GM12878 (cell line): ENCODE results near the gene GOLGA8B.
"Not testable (repeated sequence)": the region's sequence is repeated elsewhere in the genome, so short reads cannot be mapped to it uniquely, and the experiment has no call there.

Experiments
- IKZF1 ChIP-seq: fragments of 450-650 bp; conservative IDR thresholded peaks from 2 replicates; pipeline ENCODE4 v1.6.1; 2017; ENCODE audit warnings: antibody characterized with exemption, mild to moderate bottlenecking
- POLR2AphosphoS2 ChIP-seq: IDR thresholded peaks from 2 replicates; pipeline ENCODE4 v1.6.1; 2011; ENCODE audit warnings: low read depth, mild to moderate bottlenecking, low read length, improper control_type of control experiment, moderate library complexity
- TF ChIP-seq, protein P1 (sequence below): IDR thresholded peaks from 2 replicates; pipeline ENCODE4 v1.6.1; 2012; ENCODE audit warnings: low read depth, low read length, improper control_type of control experiment
- TF ChIP-seq, protein P2 (sequence below): IDR thresholded peaks from 2 replicates; pipeline ENCODE4 v1.6.1; 2011; ENCODE audit warnings: borderline replicate concordance, low read depth, mild to moderate bottlenecking, moderate library complexity, mixed read lengths, low read length; ENCODE audit not compliant: insufficient read depth; ENCODE audit errors: extremely low read length
- TF ChIP-seq, protein P3 (sequence below): fragments of 150-350 bp; IDR thresholded peaks from 2 replicates; pipeline ENCODE4 v1.6.1; 2016; ENCODE audit warnings: low read depth, low read length

DNA sequence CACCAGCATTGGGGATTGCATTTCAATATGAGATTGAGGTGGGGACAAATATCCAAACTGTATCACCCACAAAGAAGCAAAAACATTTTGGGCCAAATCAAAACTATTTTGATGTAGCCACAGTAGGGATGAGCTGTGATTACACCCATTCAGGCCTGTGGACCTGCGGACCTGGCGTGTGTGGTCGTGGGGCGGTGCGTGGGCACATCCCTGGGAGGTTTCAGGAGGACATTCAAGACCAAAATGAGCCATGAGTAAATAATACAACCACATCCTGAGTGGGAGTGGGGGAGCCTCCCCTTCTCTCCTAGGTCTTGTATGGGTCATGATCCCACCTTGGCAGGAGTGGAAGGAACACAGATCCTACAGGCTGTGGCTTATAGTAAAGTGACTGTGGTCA lies 23.7 kb downstream of the GOLGA8B start:
- not testable (repeated sequence) for TF ChIP-seq IKZF1, POLR2AphosphoS2
- TF ChIP-seq, protein P1, sequence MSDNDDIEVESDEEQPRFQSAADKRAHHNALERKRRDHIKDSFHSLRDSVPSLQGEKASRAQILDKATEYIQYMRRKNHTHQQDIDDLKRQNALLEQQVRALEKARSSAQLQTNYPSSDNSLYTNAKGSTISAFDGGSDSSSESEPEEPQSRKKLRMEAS, result not testable (repeated sequence)
- TF ChIP-seq, protein P2, sequence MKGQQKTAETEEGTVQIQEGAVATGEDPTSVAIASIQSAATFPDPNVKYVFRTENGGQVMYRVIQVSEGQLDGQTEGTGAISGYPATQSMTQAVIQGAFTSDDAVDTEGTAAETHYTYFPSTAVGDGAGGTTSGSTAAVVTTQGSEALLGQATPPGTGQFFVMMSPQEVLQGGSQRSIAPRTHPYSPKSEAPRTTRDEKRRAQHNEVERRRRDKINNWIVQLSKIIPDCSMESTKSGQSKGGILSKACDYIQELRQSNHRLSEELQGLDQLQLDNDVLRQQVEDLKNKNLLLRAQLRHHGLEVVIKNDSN, result not testable (repeated sequence)
- TF ChIP-seq, protein P3, sequence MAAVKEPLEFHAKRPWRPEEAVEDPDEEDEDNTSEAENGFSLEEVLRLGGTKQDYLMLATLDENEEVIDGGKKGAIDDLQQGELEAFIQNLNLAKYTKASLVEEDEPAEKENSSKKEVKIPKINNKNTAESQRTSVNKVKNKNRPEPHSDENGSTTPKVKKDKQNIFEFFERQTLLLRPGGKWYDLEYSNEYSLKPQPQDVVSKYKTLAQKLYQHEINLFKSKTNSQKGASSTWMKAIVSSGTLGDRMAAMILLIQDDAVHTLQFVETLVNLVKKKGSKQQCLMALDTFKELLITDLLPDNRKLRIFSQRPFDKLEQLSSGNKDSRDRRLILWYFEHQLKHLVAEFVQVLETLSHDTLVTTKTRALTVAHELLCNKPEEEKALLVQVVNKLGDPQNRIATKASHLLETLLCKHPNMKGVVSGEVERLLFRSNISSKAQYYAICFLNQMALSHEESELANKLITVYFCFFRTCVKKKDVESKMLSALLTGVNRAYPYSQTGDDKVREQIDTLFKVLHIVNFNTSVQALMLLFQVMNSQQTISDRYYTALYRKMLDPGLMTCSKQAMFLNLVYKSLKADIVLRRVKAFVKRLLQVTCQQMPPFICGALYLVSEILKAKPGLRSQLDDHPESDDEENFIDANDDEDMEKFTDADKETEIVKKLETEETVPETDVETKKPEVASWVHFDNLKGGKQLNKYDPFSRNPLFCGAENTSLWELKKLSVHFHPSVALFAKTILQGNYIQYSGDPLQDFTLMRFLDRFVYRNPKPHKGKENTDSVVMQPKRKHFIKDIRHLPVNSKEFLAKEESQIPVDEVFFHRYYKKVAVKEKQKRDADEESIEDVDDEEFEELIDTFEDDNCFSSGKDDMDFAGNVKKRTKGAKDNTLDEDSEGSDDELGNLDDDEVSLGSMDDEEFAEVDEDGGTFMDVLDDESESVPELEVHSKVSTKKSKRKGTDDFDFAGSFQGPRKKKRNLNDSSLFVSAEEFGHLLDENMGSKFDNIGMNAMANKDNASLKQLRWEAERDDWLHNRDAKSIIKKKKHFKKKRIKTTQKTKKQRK, result not testable (repeated sequence)
